Measurements from ENCODE around the gene ABHD3. TPM values are rescaled to one million over a fixed set of nuclear protein-coding genes. Genes with fewer than 3 reads are reported as not detected.

Gene ABHD3
- total RNA-seq, 1 donor from 2014 or later = 12.7 TPM

DNA sequence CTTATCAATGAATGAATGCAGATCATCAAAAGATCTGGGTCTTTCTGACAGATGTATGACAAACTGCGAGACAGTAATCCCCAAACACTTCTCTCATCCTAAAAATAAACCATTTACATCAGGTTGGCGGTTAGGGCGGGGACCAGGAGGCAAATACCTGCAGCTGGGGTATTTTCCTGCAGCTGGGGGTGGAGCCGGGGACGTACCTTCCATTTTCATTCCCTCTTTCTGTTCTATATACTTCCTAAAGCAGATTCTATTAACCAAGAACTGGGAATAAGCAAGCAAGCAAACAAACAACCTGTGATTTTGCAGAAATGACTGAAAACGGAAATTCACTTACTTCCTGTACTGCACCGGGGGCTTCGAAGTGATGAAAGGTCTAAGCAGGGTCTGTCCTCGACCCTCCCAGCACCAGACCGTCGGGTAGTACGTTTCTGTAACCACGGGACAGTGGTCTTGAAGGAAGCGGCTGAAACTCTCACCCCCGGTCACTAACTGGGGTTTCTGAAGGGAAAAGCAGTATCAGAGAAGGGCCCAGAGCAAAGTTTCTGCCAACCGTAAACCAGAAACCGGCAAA is 1.2 kb downstream of the ABHD3 start:
- DNase-seq = no peak
- TF ChIP-seq, protein P1, sequence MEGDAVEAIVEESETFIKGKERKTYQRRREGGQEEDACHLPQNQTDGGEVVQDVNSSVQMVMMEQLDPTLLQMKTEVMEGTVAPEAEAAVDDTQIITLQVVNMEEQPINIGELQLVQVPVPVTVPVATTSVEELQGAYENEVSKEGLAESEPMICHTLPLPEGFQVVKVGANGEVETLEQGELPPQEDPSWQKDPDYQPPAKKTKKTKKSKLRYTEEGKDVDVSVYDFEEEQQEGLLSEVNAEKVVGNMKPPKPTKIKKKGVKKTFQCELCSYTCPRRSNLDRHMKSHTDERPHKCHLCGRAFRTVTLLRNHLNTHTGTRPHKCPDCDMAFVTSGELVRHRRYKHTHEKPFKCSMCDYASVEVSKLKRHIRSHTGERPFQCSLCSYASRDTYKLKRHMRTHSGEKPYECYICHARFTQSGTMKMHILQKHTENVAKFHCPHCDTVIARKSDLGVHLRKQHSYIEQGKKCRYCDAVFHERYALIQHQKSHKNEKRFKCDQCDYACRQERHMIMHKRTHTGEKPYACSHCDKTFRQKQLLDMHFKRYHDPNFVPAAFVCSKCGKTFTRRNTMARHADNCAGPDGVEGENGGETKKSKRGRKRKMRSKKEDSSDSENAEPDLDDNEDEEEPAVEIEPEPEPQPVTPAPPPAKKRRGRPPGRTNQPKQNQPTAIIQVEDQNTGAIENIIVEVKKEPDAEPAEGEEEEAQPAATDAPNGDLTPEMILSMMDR (IDR thresholded peaks at IDR 0.05; ENCODE audit: partially characterized antibody, unreplicated experiment) = no peak
- Mint-ChIP-seq H3K27ac (ENCODE audit: unreplicated experiment) (peak overlapping the region; percentile 38), H3K36me3 (ENCODE audit: unreplicated experiment) (no peaks in the 10 kb centered on the region), H3K9me3 (ENCODE audit: unreplicated experiment) (peaks cover 10% of the 10 kb centered on the region), H3K27me3 (ENCODE audit: unreplicated experiment) (peaks cover 7% of the 10 kb centered on the region), H3K4me3 (ENCODE audit: unreplicated experiment) (peak overlapping the region; percentile 90), H3K4me1 (ENCODE audit: low read depth, unreplicated experiment) (peaks cover 12% of the 10 kb centered on the region)

DNA sequence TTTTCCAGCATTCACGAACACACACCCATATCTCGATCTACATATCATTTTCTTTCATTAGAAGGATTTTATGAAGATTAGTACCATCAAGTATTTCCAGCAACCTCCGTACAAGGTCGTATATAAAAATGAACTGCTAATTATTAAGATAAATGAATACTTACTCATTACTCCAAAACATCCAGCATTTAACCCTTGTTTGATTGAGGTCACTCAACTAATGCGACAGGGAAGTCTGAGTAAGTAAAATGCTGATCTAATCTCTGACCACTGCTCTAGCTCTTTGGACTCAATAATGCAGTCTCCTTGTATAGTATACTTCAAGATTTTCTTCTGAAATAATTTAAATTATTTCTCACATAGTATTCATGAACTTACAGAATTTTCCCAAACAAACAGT is 2.0 kb downstream of the ABHD3 start:
- DNase-seq = no peak
- H3K4me3 Mint-ChIP-seq (ENCODE audit: unreplicated experiment) = peak overlapping the region; percentile 90
- TF ChIP-seq, protein P1 (IDR thresholded peaks at IDR 0.05; ENCODE audit: partially characterized antibody, unreplicated experiment) = no peak
- H3K4me1 Mint-ChIP-seq (ENCODE audit: low read depth, unreplicated experiment) = peaks cover 12% of the 10 kb centered on the region
- H3K27ac Mint-ChIP-seq (ENCODE audit: unreplicated experiment) = no peak overlapping the region
- peaks cover 10% of the 10 kb centered on the region for H3K9me3 Mint-ChIP-seq (ENCODE audit: unreplicated experiment)
- peaks cover 3% of the 10 kb centered on the region for H3K27me3 Mint-ChIP-seq (ENCODE audit: unreplicated experiment)
- no peaks in the 10 kb centered on the region for H3K36me3 Mint-ChIP-seq (ENCODE audit: unreplicated experiment)

DNA sequence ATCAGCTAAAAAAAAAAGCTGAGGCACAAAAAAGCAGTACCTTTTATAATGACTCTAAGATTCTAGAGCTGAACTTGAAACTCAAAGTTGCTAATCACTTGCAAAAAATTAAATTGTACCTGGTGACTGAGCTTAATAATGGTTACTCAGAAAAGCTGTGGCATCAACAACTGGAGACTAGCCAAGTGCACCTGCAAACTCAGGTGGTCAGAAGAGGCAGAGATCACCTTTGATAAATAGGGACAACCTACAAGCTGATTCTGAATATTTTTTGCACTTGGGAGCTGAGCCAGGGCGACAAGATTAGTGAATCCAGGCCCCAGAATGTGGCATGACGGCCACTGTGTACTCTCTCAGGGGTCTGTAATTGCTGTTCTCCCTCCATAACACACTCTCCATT is 3.0 kb downstream of the ABHD3 start:
- no peaks in the 10 kb centered on the region for H3K36me3 Mint-ChIP-seq (ENCODE audit: unreplicated experiment)
- DNase-seq = no peak
- no peak overlapping the region for H3K4me3 Mint-ChIP-seq (ENCODE audit: unreplicated experiment)
- peaks cover 12% of the 10 kb centered on the region for H3K4me1 Mint-ChIP-seq (ENCODE audit: low read depth, unreplicated experiment)
- TF ChIP-seq, protein P1 (IDR thresholded peaks at IDR 0.05; ENCODE audit: partially characterized antibody, unreplicated experiment) = no peak
- H3K27me3 Mint-ChIP-seq (ENCODE audit: unreplicated experiment) = peaks cover 2% of the 10 kb centered on the region
- peaks cover 10% of the 10 kb centered on the region for H3K9me3 Mint-ChIP-seq (ENCODE audit: unreplicated experiment)
- H3K27ac Mint-ChIP-seq (ENCODE audit: unreplicated experiment) = no peak overlapping the region

DNA sequence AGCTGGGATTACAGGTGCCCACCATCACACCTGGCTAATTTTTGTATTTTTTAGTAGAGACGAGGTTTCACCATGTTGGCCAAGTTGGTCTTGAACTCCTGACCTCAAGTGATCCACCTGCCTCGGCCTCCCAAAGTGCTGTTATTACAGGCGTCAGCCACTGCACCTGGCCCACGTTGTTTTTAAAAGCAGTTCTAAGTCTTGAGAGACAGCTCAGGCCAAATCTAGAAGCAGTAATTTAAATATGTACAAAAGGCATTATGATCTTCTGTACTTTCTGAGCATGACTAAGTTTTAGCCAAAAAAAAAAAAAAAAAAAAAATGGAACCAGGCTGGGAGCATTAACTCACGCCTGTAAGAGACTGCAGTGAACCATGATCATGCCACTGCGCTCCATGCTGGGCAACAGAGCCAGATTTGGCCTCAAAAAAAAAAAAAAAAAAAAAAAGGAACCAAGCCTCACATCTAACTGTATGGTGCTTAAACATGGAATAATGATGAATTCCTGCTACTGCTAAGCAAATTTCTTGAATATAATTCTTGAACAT is 4.0 kb downstream of the ABHD3 start:
- Mint-ChIP-seq H3K27me3 (ENCODE audit: unreplicated experiment) (peaks cover 2% of the 10 kb centered on the region), H3K4me1 (ENCODE audit: low read depth, unreplicated experiment) (peaks cover 12% of the 10 kb centered on the region), H3K36me3 (ENCODE audit: unreplicated experiment) (no peaks in the 10 kb centered on the region), H3K27ac (ENCODE audit: unreplicated experiment) (no peak overlapping the region), H3K4me3 (ENCODE audit: unreplicated experiment) (no peak overlapping the region), H3K9me3 (ENCODE audit: unreplicated experiment) (peaks cover 8% of the 10 kb centered on the region)
- TF ChIP-seq, protein P1 (IDR thresholded peaks at IDR 0.05; ENCODE audit: partially characterized antibody, unreplicated experiment) = no peak
- DNase-seq = no peak

DNA sequence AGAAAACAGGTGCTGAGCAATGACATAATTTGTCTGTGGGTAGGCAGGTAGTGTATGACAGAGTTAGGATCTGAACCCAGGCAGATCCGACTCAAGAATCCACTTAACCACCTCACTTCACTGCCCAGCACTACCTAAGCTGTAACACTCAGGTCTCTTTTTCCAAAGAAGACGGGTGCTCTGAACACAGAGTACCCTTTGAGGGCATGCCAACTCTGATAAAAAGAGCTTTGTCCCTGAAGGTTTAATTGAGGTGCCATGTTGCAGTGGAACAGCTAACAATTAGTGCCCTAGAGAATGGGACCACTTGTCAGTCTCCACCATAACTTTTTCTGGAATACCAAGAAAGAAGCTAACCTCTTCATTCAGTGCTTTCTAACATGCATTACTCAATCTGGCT is 11.3 kb downstream of the ABHD3 start:
- Mint-ChIP-seq H3K4me3 (ENCODE audit: unreplicated experiment) (no peak overlapping the region), H3K36me3 (ENCODE audit: unreplicated experiment) (peaks cover 5% of the 10 kb centered on the region), H3K27ac (ENCODE audit: unreplicated experiment) (no peak overlapping the region), H3K27me3 (ENCODE audit: unreplicated experiment) (no peaks in the 10 kb centered on the region), H3K9me3 (ENCODE audit: unreplicated experiment) (peaks cover 2% of the 10 kb centered on the region), H3K4me1 (ENCODE audit: low read depth, unreplicated experiment) (no peaks in the 10 kb centered on the region)
- no peak for DNase-seq
- TF ChIP-seq, protein P1 (IDR thresholded peaks at IDR 0.05; ENCODE audit: partially characterized antibody, unreplicated experiment) = no peak
